DLD1 (cell line): ENCODE results near the gene RAB26.

Experiments
- in situ Hi-C: cut with HindIII; loops from 2 replicates; pipeline ENCODE4 v1.10.0; 2017; ENCODE audit warnings: low sequenced_read_pairs

The RAB26 gene

DNA sequence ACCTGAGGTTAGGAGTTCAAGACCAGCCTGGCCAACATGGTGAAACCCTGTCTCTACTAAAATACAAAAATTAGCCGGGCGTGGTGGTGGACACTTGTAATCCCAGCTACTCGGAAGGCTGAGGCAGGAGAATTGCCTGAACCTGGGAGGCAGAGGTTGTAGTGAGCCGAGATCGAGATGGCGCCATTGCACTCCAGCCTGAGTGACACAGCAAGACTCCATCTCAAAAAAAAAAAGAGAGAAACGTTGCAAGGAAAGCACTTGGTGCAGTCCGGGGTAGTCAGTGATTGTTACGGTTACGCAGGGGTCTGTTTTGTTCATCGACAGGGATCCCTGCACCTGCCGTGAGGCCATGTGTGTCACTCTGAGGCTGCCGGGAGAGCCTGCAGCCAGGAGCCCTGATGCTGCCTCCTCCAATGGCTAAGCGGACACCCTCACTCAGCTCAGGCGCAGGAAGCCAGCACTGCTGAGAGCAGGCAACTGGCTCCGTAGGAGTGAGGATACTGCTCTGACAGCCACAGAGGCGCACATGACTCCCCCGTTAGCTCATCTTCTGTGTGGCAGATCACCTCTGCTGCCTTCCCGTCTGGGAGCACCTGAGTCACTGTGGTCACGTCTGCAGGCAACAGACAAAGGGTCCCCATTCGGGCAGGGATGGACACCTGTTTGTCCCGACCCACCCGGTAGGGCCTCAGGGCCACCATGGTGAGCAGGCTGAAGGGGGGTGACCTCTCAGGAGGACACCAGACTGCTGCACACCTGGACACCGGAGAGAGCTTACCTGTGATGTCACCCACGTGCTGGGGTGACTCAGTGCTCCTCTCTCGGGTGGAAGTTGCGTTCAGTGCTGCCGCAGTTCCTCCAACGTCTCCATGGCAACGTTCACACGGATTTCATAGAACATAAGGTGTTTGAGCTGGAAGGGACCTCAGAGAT, 5.2 kb upstream of the RAB26 start:
- in situ Hi-C loops: no loop called here

DNA sequence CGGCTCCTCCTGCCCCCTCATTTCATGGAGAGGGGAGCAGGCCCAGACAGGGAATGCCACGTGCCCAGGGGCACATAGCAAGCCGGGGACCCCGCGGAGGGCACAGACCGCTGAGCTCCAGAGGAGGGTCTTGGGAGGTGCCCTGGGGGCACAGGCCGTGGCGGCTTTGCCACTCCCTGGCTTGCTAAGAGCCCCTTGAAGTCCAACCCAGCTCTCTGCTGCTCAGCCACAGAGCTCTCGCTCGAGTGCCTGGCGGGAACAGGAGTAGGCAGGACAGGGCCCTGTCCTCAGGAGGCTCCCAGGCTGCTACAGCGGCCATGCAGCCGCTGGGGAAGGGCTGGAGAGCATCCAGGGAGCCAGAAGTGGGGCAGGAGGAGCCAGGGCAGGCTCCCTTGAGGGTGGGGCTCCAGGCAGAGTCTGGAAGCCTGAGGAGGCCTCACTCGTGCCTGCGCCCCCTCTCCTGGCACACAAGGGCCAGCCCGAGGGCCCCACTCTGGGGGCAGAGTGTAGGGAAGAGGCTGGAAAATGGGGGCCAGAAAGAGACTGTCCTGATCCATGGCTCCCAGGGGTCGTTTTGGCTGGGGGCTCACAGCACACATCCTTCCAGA, 4.4 kb upstream of the RAB26 start:
- in situ Hi-C loops: no loop called here

DNA sequence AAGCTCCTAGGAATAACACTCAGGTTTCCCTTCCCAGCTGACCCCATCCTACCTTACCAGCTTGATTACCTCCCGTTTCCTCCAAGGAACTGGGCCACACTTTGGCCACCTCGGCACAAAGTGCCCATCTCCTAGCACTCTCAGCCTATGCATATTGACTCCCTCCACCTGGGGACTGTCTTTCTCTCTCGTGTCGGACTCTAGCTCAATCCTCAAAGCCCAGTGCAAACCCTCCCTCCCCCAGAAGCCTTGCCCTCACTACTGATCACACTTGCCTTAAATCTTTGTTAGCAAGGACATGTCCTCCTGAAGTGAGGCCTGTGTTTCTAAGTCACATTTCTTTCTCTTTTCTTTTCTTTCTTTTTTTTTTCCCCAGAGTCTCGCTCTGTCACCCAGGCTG, 2.6 kb upstream of the RAB26 start:
- in situ Hi-C loops: no loop called here

DNA sequence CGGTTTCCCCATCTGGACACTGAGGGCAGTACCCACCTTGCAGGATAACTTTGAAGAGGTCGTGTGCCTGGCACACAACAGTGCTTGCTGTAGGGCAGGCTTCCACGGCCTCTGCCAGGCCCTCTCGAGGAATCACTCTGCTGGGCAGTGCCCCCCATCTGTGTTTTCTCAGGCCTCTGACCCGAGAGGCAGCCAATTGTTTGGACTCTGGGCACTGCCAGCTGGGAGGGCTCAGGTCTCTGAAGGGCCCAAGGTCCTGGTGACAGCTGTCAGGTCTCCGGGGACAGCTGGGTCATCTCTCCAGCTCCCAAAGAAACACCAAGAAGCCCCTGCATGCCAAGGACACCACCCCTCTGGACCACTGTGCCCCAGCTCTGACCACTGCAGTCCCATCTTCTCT, 1.0 kb upstream of the RAB26 start:
- in situ Hi-C loops: no loop called here

- in situ Hi-C loops: no loop called here
Observed at GRCh38 chr16:2148714-2149629, 547 bp downstream of the RAB26 start.

DNA sequence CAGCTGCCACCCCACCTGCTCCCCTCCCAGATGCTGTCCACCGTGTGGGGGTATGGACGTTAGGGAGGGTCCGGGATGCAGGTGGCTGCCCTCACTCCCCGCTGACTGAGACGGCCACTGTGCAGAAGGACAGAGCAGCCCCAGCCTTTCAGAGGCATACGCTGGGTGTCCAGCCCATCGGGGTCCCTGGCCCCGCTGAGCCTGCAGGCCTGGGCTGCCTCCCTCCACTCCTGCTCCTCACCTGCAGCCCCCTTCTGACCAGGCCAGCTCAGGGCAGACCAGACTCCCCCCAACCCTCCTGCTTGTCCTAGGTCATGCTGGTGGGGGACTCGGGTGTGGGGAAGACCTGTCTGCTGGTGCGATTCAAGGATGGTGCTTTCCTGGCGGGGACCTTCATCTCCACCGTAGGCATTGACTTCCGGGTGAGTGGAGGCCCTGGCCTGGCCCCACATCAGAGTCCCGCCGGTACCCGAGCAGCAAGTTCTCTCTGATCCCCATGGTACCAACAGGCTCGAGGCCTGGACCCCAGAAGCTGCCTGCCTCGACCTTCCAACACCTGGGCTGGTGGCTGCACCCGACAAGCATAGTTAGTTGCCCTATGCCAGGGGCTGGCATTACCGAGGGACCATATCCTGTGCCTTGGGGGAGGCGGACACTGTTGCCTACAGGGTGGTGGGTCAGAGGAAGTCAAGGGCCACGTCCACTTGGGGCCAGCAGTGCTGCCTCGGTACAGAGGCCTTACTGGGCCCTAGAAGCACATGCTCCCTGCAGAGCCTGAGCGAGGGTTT, 1.4 kb downstream of the RAB26 start:
- in situ Hi-C loops: no loop called here

DNA sequence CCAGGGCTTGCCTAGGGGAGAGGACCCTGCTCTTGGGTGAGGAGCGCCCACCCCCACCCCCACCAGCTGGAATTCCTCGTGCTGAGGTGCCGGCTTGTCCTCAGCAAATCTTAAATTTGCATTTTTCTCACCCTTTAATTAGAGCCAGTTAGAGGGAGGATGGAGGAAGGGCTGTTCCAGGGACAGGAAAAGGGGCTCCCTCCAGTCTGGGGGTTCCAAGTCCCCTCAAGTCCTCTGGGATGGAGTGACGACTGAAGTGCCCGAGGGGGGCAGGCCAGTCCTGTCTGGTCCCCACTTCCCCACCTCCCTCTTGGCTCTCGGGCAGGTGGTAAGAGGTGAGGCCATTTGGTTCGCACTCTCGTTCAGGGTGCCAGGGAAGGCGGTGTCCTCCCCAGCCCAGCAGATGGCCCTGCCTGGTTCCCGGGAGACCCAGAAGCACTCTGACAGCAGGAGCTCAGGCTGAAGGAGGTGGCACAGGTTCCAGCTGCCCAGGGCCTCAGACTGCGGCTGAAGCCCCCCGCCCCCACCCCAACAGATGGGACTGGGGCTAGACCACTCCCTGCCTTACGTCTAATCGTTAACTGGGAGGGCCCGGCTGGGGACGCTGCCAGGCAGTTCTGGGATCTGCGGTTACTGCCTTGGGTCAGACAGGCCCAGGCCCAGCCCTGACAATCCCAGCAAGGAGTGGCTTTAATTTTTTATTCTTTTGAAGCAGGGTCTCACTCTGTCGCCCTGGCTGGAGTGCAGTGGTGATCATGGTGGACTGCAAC, 2.2 kb downstream of the RAB26 start:
- in situ Hi-C loops: no loop called here

GRCh38 chr16:2151188-2152091, 3.0 kb downstream of the RAB26 start:
- in situ Hi-C loops: no loop called here

DNA sequence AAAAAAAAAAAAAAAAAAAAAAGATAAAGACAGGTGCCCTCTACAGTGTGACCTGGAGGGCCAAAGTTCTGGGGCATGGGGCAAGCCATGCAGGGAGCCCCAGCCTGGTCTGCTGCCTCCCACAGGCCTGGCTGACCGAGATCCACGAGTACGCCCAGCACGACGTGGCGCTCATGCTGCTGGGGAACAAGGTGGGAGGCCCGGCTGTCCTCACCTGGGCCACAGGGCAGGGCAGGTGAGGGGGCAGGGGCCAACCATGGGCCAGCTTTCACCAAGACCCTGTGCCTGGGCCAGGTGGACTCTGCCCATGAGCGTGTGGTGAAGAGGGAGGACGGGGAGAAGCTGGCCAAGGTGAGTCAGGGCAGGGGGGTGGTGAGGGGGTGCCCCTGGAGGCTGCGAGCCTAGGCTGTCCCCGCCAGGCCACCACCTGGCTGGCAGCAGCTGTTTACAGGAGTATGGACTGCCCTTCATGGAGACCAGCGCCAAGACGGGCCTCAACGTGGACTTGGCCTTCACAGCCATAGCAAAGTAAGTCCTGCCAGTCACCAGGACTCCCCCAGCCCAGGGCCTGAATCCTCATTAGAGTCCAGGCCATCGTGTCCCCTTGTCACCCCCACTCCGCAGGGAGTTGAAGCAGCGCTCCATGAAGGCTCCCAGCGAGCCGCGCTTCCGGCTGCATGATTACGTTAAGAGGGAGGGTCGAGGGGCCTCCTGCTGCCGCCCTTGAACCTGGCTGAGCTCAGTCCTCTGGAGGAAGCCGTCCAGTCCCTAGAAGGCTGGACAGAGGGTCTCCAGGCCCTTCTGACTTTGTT, 4.5 kb downstream of the RAB26 start:
- in situ Hi-C loops: no loop called here

DNA sequence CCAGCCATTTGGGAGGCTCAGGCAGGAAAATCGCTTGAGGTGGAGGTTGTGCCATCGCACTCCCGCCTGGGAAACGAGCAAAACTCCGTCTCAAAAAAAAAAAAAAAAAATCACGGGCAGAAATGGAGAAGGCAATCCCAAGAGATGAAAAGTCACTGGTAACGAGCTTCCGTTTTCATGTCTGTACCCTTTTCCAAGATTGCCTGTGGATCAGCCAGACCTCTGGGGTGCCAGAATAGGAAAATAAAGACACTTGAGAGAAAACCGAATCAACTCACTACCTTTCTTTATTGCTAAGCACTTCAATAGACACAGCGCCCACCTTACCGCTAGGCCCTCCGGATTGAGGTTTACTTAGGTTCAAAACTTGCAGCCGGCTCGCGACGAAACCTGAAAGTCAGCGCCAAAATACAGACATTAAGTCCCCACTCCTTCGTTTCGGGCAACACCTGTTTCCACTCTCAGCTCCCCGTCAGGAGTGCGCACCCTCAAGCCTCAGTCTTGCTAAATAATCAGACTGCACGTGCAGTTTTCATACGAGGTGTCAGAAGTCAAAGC, 6.2 kb downstream of the RAB26 start:
- in situ Hi-C loops: no loop called here

- in situ Hi-C loops: no loop called here
Observed at GRCh38 chr16:2155091-2155950, 6.9 kb downstream of the RAB26 start, which contains the start of gene TRAF7. Gene TRAF7 (plus strand): TSS chr16:2155782. CDS start chr16:2163921, 8,139 bp downstream.

- in situ Hi-C loops: no loop called here
Observed at GRCh38 chr16:2155977-2156848, 7.8 kb downstream of the RAB26 start.

DNA sequence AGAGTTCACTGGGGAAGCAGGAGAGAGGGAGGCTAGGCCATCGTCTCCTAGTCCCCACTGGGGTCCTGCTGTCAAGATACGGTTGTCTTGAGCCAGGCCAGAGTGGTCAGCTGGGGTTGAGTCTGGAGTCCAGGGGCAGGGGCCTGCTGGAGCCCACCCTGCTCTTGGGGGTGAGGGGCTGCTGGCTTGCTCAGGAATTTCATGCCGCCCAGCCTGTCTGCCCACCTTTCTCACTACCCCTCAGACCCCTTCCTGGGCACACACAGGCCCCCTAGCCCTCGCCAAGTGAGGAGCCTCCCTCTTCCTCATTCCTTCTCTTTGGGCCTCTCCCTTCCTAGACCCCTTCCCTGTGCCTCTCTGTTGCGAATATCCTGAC, 8.4 kb downstream of the RAB26 start:
- in situ Hi-C loops: no loop called here

DNA sequence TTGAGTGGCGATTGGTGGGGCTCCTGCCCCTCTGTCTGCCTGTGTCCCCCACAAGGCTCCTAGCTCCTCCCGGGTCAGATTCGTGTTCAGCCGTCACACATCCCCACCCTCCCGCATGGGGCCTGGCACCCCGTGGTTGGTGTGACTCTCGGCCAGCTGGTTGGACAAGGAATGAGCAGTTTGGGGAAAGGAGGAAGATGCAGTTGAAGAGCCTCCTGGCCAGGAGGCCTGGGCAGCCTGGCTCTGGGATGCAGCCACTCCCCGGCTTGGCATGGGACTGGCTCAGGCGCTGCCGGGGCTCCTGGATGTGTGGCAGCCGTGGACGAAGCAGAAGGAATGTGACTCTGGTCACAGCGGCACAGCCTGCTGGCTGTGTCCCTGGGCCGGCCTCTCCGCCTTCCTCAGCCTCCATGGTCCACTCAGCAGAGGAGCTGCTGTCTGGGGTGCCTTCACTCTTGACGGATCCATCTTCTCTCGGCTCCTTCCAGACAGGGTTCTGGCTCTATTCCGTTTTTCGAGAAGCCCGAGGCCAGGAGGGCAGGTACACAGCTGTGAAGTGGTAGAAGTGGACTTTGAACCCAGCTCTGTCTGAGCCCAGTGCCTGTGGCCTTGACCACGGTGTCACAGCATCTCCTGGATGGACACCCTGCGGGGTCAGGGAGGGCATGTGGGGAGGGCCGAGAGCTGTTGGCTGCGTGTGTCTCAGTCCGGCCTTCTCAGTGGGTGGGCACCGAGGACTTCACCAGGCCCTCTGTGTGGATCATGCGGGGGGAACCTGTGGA, 9.2 kb downstream of the RAB26 start:
- in situ Hi-C loops: no loop called here

GRCh38 chr16:2158262-2158638, 9.8 kb downstream of the RAB26 start:
- in situ Hi-C loops: no loop called here
